OCI-M1 (cell line): Measurements from ENCODE around the gene MXD1.
"Not testable (repeated sequence)": the region's sequence is repeated elsewhere in the genome, so short reads cannot be mapped to it uniquely, and the experiment has no call there.

ENCODE experiments used
- DNase-seq: peaks from one replicate; lab custom pipeline; 2025; lab: John Stamatoyannopoulos, UW

The MXD1 gene

GRCh38 chr2:69933839-69934613 lies 19.1 kb downstream of the MXD1 start:
- peak; percentile 70 for DNase-seq

GRCh38 chr2:69934614-69934908 lies 19.7 kb downstream of the MXD1 start:
- no peak for DNase-seq

GRCh38 chr2:69935011-69935410 lies 20.1 kb downstream of the MXD1 start:
- no peak for DNase-seq

GRCh38 chr2:69936906-69937305 lies 22.0 kb downstream of the MXD1 start:
- no peak for DNase-seq

GRCh38 chr2:69937968-69938367 lies 23.1 kb downstream of the MXD1 start:
- DNase-seq = no peak

GRCh38 chr2:69939722-69940121 lies 24.8 kb downstream of the MXD1 start:
- DNase-seq = no peak

DNA sequence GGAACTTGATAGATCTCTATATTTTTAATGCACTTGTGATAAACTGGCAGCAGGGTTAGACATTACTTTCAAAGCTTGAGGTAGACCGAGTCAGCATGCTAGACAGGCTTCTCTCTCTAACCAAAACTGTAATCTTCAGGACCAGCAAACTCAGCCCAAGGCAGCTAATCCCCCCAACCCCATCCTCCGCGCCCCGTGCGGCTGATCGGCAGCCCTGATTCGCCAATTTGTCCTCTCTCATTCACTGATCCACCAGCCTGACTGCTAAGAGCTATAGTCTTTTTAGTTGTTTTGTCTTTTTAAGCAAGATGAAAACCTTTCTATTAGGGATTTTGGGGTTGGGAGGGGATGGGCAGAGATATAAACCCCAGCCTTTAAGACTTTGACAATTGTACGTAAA lies 25.8 kb downstream of the MXD1 start:
- no peak for DNase-seq

GRCh38 chr2:69943000-69943842 lies 28.3 kb downstream of the MXD1 start:
- no peak for DNase-seq

DNA sequence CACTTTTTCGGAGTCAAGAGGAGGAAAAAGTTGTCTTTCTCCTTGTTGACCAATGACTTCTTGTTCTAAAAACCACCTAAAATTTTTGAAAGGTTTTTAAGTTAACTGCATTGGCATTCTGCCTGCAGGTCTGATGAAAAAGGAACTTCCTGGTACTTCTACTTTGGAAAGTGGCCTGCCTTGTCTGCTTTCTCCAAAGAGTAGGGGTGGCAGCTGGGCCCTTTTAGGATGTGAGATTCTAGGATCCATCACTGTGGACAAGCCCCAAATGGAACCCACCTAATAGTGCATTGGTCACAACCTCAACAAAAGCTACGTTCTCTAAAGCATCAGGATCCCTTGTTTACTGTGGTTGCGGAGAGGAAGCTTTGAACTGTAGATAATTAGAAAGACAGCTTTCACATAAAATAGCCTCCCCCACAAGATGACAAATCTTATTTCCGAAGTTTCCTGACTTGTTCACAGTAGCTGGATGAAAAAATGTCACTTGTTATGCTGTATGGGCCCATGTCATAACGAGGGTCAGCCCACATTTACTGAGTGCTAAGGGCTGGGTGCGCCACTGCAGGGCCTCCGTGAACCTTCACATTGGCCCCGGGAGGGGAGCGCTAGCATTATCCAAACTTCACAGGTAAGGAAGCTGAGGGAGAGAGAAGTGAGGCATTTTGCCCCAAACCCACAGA lies 29.1 kb downstream of the MXD1 start:
- DNase-seq = peak; percentile 14

- DNase-seq = no peak
Measured at GRCh38 chr2:69944756-69945155, 29.8 kb downstream of the MXD1 start.

DNA sequence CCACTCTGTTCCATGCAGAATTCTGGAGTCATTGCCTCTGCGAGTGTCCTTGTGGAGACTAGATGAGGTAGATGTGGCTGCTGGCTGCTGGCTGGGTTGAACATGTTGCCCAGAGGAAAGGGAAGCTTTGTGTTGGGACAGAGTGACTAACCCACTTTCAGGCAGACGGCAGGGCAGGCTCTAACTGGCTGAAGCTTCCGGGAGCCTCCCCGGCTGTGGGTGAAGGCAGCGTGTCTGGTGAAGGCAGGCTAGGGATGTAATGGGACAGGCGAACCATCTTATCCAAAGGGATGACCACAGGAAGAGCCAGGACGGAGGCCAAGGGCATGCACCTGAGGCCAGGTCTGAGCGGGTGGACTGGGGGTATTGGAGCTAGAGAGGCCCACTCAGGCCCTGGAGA lies 30.5 kb downstream of the MXD1 start:
- DNase-seq = no peak

DNA sequence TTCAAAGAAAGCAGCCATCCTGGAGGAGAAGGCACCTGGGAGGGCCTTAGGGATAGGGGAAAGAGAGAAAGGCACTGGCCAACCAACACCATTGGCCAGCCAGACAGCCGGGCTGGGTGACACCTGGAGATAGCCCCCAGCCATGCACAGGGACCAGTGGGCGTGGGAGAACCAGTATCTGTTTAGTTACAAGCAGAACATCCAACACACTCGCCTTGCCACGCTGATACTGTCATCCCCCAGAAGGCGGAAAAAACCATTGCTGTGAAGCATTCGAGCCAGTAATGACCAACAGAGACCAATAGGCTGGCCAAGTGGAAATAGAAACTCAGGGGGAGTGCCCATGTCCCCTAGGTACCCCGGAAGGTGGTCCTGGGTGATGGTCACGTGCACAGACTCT lies 31.0 kb downstream of the MXD1 start:
- DNase-seq = no peak

DNA sequence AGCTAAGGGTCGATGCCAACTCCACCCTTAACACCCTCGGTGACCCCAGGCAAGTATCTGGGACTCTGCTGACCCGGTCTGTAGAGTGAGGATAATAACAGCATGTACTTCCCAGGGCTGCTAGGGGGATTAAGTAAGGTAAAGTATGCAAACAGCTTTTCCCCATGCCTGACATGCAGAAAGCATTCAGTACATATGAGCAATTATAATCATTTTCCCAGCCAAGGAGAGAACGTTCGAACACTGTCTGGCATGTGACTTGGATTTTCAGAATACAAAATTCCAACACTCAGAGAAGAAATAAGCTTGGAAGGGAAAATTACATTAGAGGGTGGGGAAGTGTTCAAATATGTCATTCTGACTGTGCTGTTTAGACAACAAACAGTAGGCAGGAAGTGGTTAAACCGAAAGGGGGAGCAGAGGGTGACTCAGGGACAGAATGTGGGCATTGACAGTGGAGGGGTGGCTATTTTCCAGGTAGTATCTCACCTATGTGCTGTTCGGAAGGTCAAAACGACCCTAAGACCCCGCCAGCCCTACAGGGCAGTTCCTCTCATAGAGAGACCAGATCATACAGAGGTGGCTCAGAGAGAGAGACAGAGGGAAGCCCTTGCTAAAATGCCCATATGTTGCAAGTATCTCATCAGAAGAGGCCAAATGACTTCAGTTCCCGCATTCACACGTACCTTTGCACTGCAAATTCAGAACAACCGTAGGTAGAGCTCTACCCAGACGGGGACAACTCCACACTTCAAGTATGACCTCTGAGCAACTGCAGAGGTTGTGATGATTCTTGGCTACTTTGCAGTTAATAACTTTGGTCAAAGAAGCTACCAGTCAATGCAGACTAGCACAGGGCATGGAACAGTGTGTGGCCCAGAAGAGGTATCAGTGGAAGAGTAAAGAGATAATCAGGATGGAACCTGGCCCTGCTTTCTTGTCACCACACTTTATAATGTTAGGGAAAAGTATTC lies 31.7 kb downstream of the MXD1 start:
- DNase-seq = peak; percentile 51

- no peak for DNase-seq
Measured at GRCh38 chr2:69947325-69947931, 32.5 kb downstream of the MXD1 start.

DNA sequence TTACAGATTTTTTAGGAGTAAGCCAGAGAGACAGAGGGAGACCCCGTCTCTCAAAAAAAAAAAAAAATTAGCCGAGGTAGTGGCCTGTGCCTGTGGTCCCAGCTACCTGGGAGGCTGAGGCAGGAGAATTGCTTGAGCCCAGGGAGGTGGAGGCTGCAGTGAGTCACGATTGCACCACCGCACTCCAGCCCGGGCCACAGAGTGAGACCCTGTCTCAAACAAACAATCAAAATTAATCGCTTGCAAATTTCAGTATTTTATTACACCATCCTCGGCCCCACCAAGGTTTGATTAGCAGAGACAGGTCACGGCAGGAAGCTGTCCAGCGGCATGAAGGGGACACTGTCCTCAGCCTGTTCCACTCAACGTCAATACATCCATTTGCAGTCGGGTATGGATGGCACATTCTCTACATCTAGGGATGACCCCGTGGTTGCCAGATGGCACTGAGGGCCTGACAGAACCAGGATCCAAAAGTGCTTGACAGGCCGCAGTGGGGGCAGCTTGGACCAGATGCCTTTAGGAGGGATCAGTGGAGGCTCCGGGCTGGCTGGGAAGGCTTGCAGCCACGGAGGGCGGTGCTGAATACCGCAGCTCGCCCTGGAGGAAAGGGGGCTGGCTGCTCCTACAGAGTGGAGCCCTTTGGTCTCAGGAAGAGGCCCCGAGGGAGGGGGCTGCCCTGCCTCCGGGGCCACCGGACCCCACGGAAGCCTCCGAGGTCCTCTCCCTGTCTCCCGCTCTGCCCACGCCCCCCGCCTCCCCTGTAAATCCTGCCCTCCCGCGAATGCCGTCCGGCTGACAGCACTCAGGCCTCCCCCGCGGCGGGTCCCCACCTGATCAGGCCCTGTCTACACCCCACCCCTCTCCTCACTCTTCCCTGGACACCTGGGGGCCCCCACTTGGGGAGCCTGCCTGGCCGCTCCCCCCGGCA lies 33.4 kb downstream of the MXD1 start:
- no peak for DNase-seq

DNA sequence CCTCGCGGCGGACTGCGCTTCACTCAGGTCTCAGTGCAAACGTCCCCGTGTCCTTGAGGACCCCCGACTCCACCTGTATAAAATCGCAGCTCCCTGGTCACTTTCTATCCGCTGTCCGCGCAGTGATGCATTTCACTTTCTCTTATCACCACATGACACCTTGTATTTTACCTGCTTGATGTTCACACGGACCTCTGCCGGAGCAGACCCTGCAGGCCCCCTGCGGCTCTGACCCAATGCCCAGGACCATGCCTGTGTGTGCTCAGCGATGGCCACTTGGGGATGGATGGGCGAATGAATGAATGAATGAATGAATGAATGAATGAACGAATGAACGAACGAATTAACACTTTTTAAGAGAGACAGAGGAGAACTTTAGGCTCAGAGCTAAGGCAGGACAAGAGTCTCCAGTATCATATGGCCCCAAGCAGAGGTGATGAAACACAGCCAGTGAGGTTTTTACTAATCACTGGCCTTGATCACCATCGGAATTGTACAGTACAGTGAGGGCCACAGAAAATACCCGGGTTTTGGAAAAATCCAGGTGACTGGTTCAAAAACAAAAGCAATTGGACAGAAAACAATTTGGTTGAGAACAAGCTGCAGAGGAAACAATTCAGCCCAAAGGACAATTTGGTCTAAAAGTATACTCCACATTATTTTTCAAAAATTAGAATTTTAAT lies 34.2 kb downstream of the MXD1 start:
- DNase-seq = no peak

DNA sequence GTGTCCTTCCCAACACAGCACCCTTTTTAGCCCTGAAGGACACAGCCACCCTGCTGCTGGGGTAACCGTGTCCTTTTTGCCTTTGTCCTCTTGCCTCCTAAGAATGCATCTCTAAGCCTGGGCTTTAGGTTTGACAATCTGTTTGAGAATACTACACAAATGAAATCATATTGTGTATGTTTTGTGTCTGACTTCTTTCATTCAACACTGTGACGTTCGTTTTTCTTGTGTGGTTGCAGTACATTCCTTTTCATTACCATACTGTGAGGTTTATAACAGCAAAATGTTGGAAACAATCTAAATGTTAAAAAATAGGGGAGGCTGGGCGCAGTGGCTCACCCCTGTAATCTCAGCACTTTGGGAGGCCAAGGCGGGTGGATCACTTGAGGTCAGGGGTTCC lies 35.3 kb downstream of the MXD1 start:
- no peak for DNase-seq

- not testable (repeated sequence) for DNase-seq
Measured at GRCh38 chr2:69950671-69951070, 35.8 kb downstream of the MXD1 start.

GRCh38 chr2:69952336-69953115 lies 37.6 kb downstream of the MXD1 start:
- no peak for DNase-seq
